Spleen (tissue), 7 donors: ENCODE data around the gene SEPTIN12.

Source experiments
- POLR2A ChIP-seq, 3 donors: fragments of 450-650 bp; IDR thresholded peaks; one replicate each; pipeline ENCODE4 v1.5.1; 2017; ENCODE audit warnings: antibody characterized with exemption in 3 of 3, mild to moderate bottlenecking in 1 of 3
- POLR2AphosphoS5 ChIP-seq, 3 donors: sonication (generic); formaldehyde crosslinking; IDR thresholded peaks; one replicate each; pipeline ENCODE4 v1.5.1; 2017; ENCODE audit warnings: antibody characterized with exemption in 3 of 3
- TF ChIP-seq, protein P1 (sequence below), 11 experiments: fragments of 200-600 bp in 7 of 11; fragments of 450-650 bp in 4 of 11; sonication (generic) in 4 of 11; IDR thresholded peaks in 8 of 11; conservative IDR thresholded peaks in 3 of 11; 1 replicate in 7 of 11; 2 replicates in 4 of 11; pipeline versions ENCODE4 v1.4.0 to v1.8.0; 2016 to 2021; ENCODE audit warnings: antibody characterized with exemption in 11 of 11, inconsistent platforms in 4 of 11, mild to moderate bottlenecking in 1 of 11
- donor health status: DM: no; HTN: no; CAD: no; lungs with moderate emphysema.
- donor health status: DM: no; HTN: no; CAD: no.
- donor health status: DM: no; HTN: no; CAD: no.

- TF ChIP-seq, protein P1, sequence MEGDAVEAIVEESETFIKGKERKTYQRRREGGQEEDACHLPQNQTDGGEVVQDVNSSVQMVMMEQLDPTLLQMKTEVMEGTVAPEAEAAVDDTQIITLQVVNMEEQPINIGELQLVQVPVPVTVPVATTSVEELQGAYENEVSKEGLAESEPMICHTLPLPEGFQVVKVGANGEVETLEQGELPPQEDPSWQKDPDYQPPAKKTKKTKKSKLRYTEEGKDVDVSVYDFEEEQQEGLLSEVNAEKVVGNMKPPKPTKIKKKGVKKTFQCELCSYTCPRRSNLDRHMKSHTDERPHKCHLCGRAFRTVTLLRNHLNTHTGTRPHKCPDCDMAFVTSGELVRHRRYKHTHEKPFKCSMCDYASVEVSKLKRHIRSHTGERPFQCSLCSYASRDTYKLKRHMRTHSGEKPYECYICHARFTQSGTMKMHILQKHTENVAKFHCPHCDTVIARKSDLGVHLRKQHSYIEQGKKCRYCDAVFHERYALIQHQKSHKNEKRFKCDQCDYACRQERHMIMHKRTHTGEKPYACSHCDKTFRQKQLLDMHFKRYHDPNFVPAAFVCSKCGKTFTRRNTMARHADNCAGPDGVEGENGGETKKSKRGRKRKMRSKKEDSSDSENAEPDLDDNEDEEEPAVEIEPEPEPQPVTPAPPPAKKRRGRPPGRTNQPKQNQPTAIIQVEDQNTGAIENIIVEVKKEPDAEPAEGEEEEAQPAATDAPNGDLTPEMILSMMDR (IDR thresholded peaks at IDR 0.05 in 8 of 11, conservative IDR thresholded peaks at IDR 0.05 in 3 of 11): no peak
- TF ChIP-seq POLR2A (IDR thresholded peaks at IDR 0.05) (no peak), POLR2AphosphoS5 (IDR thresholded peaks at IDR 0.05) (no peak)
These were observed 2.7 kb upstream of the SEPTIN12 start for GRCh38 chr16:4790871-4791270.
